Natural killer cell (primary cell): Measurements from ENCODE around the gene TTC9C. TPM values are rescaled to one million over a fixed set of nuclear protein-coding genes. Genes with fewer than 3 reads are reported as not detected.

Source experiments
- ATAC-seq, 3 donors: fragments of 150-1000 bp in 2 of 3; fragments of 200-7000 bp in 1 of 3; cut with Tn5 transposase; 1 replicate in 1 of 3; 2 replicates in 2 of 3; pipeline ENCODE4 v1.10.0; 2021; ENCODE audit warnings: mild to moderate bottlenecking in 2 of 3, moderate library complexity in 2 of 3
- DNase-seq, 2 donors: peaks; one replicate each; pipeline versions ENCODE4 v3.0.0 to v3.0.0-alpha.2; 2013 to 2021; ENCODE audit warnings: mixed read lengths in 1 of 2
- H3K27ac ChIP-seq: one replicate; pipeline ENCODE4 v1.5.1; 2013; ENCODE audit warnings: mild to moderate bottlenecking, low read length
- H3K27me3 ChIP-seq: one replicate; pipeline ENCODE4 v1.6.1; 2013; ENCODE audit warnings: low read length; ENCODE audit not compliant: control insufficient read depth, insufficient read depth
- H3K36me3 ChIP-seq: one replicate; pipeline ENCODE4 v1.6.1; 2013; ENCODE audit warnings: low read length; ENCODE audit not compliant: control insufficient read depth, insufficient read depth
- H3K4me1 ChIP-seq: one replicate; pipeline ENCODE4 v1.6.1; 2013; ENCODE audit warnings: low read length; ENCODE audit not compliant: control insufficient read depth, insufficient read depth
- H3K4me3 ChIP-seq: one replicate; pipeline ENCODE4 v1.5.1; 2013; ENCODE audit warnings: low read length
- H3K9me3 ChIP-seq: one replicate; pipeline ENCODE4 v1.6.1; 2013; ENCODE audit warnings: low read length; ENCODE audit not compliant: control insufficient read depth, insufficient read depth
- H3K27ac Mint-ChIP-seq, 2 donors: one replicate each; pipeline ENCODE4 v1.8.0; 2022; ENCODE audit warnings: mild to moderate bottlenecking in 2 of 2, mixed read lengths in 2 of 2, moderate library complexity in 1 of 2
- H3K27me3 Mint-ChIP-seq, 2 donors: one replicate each; pipeline ENCODE4 v1.8.0; 2022; ENCODE audit warnings: low read depth in 2 of 2, mixed read lengths in 2 of 2
- H3K36me3 Mint-ChIP-seq: one replicate; pipeline ENCODE4 v1.8.0; 2022; ENCODE audit warnings: mixed read lengths
- H3K4me1 Mint-ChIP-seq, 2 donors: one replicate each; pipeline ENCODE4 v1.8.0; 2022; ENCODE audit warnings: mixed read lengths in 2 of 2
- H3K4me3 Mint-ChIP-seq: one replicate; pipeline ENCODE4 v1.8.0; 2022; ENCODE audit warnings: mild to moderate bottlenecking, moderate library complexity, mixed read lengths
- H3K9me3 Mint-ChIP-seq, 2 donors: one replicate each; pipeline ENCODE4 v1.8.0; 2022; ENCODE audit warnings: mixed read lengths in 2 of 2
- CTCF ChIP-seq: fragments of 200-600 bp; IDR thresholded peaks from one replicate; pipeline ENCODE4 v1.8.0; 2022; ENCODE audit warnings: antibody characterized with exemption
- WGBS: methylation state at CpG from one replicate; pipeline ENCODE4 v1.1.7; 2013; ENCODE audit warnings: missing lambda C conversion rate; ENCODE audit not compliant: insufficient coverage; 5-methylcytosine and 5-hydroxymethylcytosine counted together
- intact Hi-C: fragments of 100-400 bp; cut with micrococcal nuclease; formaldehyde crosslinking; loops from one replicate; pipeline ENCODE4 v1.14.2; 2022
- total RNA-seq, 4 donors: library from RNA; stranded (reverse); fragments of 120-200 nt in 1 of 4; gene quantifications; one replicate each; pipeline versions ENCODE4 v1.2.3 to v1.2.4, GENCODE V29; 2013 to 2022

TTC9C gene
- total RNA-seq, 3 donors from 2014 or later (not counting 1 experiment from before 2014, with no cell fraction given), result 18.3 to 27.2 (median 23.2) TPM

- Mint-ChIP-seq H3K27me3 (no peaks in the 10 kb centered on the region), H3K36me3 (no peaks in the 10 kb centered on the region), H3K9me3 (no peaks in the 10 kb centered on the region), H3K27ac (peak overlapping the region; percentile 21 to 52), H3K4me1 (peaks cover 0 to 5% of the 10 kb centered on the region in 2 donors), H3K4me3 (no peak overlapping the region)
- peaks cover 6% of the 10 kb centered on the region for H3K4me1 ChIP-seq
- H3K36me3 ChIP-seq, result peaks cover 7% of the 10 kb centered on the region
- DNase-seq (no peak), ATAC-seq (peak in 1 of 3 donors; percentile 50)
- intact Hi-C loops, result no loop called here
- TF ChIP-seq CTCF, result no peak
- H3K27me3 ChIP-seq, result no peaks in the 10 kb centered on the region
- no peaks in the 10 kb centered on the region for H3K9me3 ChIP-seq
- 58% methylated on average over 2 of the region's 2 CpGs for WGBS
- H3K27ac ChIP-seq, result no peak overlapping the region
- no peak overlapping the region for H3K4me3 ChIP-seq
Observed at GRCh38 chr11:62777389-62777788, 49.1 kb downstream of the TTC9C start.

GRCh38 chr11:62778441-62778840, 50.2 kb downstream of the TTC9C start:
- Histone ChIP-seq H3K36me3 (peaks cover 7% of the 10 kb centered on the region), H3K9me3 (no peaks in the 10 kb centered on the region), H3K4me1 (peaks cover 3% of the 10 kb centered on the region), H3K27me3 (no peaks in the 10 kb centered on the region), H3K27ac (no peak overlapping the region), H3K4me3 (no peak overlapping the region)
- Mint-ChIP-seq H3K4me1 (peaks cover 0 to 5% of the 10 kb centered on the region in 2 donors), H3K4me3 (no peak overlapping the region), H3K27ac (no peak overlapping the region), H3K36me3 (no peaks in the 10 kb centered on the region), H3K27me3 (no peaks in the 10 kb centered on the region), H3K9me3 (no peaks in the 10 kb centered on the region)
- WGBS, result 91% methylated on average over 3 of the region's 3 CpGs
- DNase-seq (no peak), ATAC-seq (peak in 1 of 3 donors; percentile 14)
- TF ChIP-seq CTCF, result no peak
- intact Hi-C loops, result no loop called here

GRCh38 chr11:62782753-62783152, 54.5 kb downstream of the TTC9C start:
- Histone ChIP-seq H3K36me3 (no peaks in the 10 kb centered on the region), H3K27ac (no peak overlapping the region), H3K4me1 (peaks cover 9% of the 10 kb centered on the region), H3K9me3 (no peaks in the 10 kb centered on the region), H3K27me3 (no peaks in the 10 kb centered on the region), H3K4me3 (no peak overlapping the region)
- peak overlapping the region in 1 of 2 donors; percentile 34 for H3K27ac Mint-ChIP-seq
- H3K4me1 Mint-ChIP-seq, result peaks cover 8 to 14% of the 10 kb centered on the region in 2 donors
- H3K4me3 Mint-ChIP-seq, result no peak overlapping the region
- TF ChIP-seq CTCF, result no peak
- no peaks in the 10 kb centered on the region for H3K9me3 Mint-ChIP-seq
- WGBS, result 96% methylated on average over 7 of the region's 7 CpGs
- ATAC-seq (no peak), DNase-seq (no peak)
- no peaks in the 10 kb centered on the region for H3K27me3 Mint-ChIP-seq
- intact Hi-C loops, result no loop called here
- no peaks in the 10 kb centered on the region for H3K36me3 Mint-ChIP-seq
